Stromal cell of bone marrow (primary cell): Measurements from ENCODE around the gene TUBGCP5.
"Not testable (repeated sequence)": the region's sequence is repeated elsewhere in the genome, so short reads cannot be mapped to it uniquely, and the experiment has no call there.

Experiments used
- DNase-seq: peaks from one replicate; pipeline ENCODE4 v3.0.0-alpha.2; 2012; ENCODE audit warnings: low read depth

TUBGCP5 gene

DNA sequence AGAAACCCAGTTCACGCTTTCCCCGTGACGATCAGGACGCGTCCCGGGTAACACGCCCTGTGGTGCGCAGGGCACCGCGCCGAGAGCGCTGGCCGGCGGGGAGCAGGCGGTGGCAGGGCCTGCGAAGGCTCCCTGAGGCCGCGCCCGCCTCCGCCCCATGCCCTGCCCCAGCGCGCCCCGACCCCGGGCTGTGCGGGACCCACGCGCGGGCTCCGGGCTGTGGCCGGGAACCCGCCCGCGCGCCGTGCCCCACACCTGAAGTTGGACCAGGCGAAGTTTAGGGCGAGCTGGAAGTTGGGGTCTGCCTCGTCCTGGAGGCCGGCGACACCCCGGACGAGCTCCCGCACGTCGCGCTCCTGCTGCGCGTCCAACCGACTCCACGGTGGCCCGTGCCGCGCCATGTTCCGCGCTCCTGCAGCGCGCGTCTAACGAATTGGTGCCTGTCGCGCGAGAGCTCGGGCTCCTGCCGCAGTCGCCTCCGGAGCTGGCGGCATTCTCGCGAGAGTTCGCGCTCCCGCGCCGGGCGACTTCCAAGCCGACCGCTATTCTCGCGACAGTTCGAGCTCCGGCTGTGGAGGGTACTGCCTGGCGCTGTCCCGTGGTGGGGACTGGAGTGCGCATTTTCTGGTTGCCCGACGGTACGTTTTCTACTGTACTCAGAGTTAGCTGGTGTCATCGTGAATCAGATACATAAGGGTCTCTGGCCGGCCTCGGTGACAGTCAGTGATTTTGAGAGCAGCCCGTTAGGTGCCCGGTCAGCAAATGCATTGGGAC, at the start of gene TUBGCP5:
Gene TUBGCP5 (minus strand): TSS at position 427 of the 774 bp plus-strand sequence. CDS start 26 bp downstream, at position 401.
- peak; percentile 96 for DNase-seq

DNA sequence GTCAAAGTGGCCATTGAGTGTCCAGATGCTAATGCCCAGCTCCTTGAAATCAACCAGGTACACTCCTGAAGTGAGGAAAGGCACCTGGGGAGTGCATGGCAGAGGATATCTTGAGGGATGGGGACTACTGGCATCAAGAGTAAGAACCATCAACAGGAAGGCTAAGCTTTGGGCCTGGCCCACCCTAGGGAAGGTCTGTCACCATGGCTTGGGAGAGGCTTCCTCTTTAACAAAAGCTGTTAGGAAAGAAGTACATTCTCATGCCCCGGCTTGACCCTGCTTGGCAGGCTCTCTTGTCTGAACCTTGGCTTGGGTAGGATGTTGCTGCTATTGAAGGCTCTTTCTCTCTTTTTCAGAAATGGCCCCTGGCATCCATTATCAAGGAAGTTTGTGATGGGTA, 43.7 kb upstream of the TUBGCP5 start:
- no peak for DNase-seq

DNA sequence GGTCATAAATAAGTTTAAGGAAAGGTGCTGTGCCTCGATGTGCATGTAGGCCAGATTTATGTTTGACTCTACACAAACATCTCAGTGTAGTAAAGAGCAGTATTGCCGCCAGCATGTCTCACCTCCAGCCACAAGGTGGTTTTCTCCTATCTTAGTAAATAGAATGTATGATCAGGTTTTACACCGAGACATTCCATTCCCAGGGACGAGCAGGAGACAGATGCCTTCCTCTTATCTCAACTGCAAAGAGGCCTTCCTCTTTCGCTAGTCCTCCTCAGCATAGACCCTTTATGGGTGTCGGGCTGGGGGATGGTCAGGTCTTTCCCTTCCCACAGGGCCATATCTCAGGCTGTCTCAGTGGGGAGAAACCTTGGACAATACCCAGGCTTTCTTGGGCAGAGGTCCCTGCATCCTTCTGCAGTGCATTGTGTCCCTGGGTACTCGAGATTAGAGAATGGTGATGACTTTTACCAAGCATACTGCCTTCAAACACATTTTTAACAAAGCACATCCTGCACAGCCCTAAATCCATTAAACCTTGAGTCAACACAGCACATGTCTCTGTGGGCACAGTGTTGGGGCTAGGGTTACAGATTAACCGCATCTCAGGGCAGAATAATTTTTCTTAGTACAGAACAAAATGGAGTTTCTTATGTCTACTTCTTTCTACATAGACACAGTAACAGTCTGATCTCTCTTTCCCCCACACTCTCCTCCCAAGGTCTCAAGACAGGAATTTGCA, 42.8 kb upstream of the TUBGCP5 start:
- not testable (repeated sequence) for DNase-seq

DNA sequence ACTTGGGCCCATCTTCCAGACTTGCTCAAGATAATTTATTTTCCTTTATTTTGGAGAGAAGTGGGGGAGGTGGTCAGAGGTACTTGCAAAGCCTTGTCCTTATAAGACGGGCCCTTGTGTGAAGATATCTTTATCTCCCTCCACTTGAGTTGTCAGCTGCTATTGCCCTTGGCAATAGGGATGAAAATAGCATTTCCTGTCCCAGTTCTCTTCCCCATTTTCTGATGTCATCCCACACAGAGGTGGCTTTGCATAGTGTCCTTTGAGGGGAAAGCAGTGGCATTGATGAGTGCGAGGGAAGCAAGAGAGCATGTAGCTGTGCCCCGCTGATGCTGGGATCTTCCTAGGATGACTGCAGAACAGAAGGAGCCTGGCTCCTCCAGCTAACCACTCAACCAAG, 41.9 kb upstream of the TUBGCP5 start:
- no peak for DNase-seq

DNA sequence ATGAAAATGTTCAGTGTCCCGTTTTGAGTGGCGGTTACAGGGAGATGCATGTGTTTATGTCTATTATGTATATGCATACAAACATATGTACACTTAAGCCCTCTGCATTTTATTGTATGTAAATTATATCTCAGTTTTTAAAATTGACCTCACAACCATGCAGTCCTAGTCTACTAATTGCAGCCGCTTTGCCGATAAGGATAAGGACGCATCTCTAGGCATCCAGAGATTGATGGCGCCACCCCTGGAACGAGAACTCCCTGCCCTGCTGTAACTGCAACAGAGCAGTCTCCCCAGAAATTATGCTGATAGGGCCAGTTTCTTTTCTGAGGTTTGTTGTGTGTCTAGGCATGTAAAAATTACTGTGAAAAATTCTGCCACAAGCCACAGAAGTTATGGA, 40.4 kb upstream of the TUBGCP5 start:
- no peak for DNase-seq

DNA sequence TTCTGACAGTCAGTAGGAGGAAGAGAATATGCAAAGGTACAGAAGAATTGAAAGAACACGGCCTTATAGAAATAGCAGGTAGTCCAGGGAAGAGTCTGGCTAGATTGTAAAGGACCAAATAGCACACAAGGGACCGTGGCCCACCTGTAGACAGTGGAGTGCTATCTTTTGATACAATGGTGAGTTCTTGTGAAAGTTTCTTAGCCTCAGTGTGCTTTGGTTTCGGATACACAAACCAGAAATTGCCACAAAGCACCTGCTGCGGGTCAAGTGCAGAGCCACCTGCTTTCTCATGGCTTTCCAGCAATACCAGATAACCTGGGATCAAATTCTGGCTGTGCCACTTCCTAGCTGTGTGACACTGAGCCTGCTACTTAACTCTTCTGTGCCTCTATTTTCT, 36.6 kb upstream of the TUBGCP5 start:
- no peak for DNase-seq

DNA sequence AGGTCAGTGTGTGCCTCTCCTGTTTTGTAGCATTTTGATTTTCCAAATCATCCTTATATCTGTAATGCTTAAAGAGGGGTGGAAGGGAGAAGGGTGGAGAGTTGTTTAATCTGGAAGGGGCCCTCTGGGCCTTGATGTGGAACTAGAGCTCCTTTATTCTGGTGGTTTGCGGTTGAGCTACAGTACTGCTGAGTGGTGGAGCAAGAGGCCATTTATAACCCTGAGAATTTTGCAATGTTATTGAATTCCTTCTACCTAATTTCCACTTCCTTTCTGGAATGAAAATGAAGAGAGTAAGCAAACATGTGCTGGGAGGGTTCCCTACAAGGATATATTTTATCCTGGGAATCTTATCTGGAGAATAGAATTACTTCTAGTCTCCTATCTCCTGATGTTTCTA, 35.3 kb upstream of the TUBGCP5 start:
- DNase-seq: peak; percentile 24

DNA sequence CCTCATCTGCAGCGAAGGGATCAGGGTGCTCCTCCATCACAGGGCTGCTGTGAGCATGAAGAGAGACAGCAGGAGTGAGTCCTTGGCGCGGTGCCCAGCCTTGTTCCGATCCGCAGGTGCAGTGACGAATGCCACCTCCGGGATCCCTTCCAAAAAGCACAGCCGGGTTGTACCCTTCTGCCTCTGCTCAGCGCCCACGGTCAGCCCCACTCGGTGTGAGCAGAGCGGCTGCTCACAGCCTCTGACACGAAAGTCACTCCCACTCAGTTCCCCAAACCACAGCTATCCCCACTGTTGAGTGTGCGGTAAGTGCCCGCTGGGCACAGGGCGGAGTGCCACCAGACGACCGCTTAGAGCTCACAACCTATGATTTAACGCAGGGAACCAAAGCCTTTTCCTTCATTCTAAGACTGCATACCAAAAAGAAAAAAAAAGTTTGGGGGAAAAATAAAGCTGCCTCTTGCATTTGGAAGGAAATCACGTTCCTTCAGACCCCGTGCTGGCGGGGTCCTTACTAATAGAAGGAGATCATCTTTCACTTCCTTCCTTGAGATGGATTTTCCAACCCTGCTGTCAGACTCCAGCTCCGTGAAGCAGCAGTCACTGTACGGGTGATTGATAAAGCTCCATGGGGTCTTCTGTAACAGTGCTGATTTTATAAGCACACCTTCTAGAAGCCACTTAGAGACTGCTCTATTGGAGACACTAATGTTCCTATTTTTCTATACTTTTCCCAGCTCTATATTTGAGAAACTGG, 34.7 kb upstream of the TUBGCP5 start:
- no peak for DNase-seq

DNA sequence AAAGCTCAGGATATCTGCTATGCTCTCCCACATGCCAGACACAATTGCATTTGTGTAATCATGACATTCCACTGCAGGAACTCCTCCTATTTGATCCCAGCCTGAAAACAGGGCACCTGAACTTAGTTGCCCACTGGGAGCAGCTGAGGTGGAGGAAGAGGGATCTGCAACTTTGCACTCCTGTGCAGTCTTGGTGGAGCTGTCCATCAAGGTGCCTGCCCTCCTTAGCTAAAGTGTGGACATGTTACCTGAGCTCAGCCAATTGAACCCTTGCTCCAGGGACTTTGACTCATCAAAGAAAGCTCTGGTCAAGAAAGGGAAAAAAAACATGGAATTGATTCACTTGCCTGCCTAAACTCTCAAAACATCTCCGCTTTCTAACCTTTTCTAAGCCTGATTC, 33.3 kb upstream of the TUBGCP5 start:
- no peak for DNase-seq

DNA sequence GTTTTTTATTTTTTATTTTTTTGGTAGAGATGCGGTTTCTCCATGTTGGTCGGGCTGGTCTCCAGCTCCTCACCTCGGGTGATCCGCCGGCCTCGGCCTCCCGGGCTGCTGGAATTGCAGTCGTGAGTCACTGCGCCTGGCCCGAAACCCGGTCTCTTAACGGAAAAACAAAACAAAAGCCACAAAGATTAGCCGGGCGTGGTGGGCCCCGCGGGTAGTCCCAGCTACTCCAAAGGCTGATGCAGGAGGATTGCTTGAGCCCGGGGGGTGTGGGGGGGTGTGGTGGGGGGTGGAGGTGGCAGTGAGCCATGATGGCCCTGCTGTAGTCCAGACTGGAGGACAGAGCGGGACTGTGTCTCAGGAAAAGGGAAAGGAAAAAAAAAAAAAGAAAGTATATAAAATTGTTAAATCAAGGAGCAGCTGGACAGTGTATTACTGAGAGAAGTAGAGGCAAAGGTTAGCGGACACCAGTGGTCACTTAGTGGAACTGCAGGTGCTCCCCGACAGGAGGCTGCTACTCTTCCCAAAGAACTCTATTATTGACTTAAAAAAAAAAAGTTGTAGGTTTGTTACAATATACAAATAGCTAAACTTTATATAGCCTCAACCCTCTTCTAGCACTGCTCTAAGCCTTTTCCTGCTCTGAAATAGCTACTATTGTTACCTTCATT, 30.3 kb upstream of the TUBGCP5 start:
- no peak for DNase-seq

DNA sequence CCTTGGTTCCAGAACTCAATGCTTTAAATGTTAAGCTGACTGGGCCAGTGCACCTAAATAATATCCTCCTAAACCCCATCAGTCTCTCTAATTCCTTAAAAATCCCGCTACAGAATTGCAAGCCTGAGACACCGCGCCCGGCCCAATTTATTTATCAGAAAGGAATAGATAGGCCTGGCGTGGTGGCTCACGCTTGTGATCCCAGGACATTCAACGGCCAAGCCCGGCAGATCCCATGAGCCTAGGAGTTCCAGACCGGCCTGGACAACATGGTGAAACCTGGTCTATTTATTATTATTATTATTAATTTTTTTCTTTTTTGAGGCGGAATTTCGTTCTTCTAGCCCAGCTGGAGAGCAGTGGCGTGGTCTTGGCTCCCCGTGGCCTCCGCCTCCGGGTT, 28.0 kb upstream of the TUBGCP5 start:
- DNase-seq: no peak

DNA sequence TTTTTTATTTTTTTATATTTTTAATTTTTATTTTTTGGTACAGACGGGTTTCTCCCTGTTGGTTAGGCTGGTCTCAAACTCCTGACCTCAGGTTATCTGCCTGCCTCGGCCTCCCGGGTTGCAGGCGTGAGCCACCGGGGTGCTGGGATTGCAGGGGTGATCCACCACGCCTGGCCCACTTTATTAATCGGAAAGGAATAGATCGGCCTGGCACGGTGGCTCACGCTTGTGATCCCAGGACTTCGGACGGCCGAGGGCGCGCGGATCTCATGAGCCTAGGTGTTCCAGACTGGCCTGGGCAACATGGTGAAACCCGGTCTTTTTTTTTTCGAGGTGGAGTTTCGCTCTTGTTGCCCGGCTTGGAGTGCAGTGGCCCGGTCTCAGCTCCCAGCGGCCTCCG, 26.5 kb upstream of the TUBGCP5 start:
- no peak for DNase-seq

DNA sequence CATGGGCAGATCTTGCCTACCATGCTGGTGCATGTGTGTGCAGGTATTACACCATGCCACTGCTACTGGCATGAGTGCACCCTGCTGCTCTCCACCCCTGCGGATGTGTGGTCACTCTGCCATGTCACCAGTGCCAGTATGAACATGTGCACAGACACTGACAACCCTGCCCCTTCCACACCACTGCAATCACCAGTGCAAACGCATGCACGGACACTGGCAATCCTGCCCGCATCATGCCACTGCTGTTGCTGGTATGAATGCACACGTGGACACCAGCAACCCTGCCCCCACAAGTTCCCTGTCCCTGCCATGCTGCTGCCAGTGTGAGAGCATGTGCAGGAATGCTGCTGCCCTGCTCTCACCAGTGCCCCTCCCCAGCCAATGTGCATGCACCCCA, 24.8 kb upstream of the TUBGCP5 start:
- DNase-seq: no peak

DNA sequence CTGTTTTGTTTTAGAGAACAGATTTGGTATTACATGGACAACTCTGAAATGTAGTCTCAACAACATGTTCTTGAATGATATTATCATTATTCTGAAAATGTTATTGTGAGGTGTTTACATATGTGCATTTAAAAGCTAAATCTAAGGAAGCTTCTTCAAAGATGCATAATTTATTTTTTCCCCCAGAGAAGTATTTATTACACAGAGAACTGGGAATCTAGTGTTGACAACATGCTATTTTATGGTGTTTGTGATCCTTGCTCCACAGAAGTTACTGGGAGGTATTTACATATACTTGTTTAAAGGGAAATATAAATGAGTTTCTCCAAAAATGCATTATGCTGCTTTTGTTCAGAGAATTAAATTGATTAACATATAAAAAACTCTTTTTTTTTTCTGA, 18.3 kb upstream of the TUBGCP5 start:
- no peak for DNase-seq

DNA sequence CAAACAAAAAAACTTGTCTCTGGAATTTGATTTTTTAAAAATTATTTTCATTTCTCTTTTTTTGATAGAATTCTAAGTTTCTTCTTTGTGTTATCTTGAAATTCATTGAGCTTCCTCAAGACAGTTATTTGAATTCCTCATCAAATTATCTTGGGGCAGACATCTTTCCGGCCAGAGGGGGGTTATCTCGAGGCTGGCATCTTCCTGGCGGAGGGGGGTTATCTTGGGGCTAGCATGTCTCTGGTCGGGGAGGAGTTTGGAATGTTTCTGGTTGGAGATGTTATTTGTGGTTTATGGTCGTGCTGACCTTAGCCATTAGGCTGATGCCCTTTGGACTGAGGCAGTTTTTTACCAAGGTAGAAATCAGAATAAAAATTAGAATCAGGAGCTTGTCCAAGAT, 15.9 kb upstream of the TUBGCP5 start:
- DNase-seq: no peak

DNA sequence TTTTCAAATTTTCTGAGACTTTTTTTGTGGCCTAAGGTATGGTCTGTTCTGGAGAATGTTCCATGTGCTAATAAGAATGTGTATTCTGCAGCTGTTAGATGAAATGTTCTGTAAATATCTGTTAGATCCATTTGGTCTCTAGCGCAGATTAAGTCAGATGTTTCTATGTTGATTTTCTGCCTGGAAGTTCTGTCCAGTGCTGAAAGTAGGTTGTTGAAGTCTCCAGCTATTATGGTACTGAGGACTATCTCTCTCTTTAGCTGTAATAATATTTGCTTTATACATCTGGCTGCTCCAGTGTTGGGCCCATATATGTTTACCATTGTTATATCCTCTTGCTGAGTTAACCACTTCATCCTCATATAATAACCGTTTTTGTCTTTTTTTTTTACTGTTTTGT, 13.2 kb upstream of the TUBGCP5 start:
- DNase-seq: no peak

DNA sequence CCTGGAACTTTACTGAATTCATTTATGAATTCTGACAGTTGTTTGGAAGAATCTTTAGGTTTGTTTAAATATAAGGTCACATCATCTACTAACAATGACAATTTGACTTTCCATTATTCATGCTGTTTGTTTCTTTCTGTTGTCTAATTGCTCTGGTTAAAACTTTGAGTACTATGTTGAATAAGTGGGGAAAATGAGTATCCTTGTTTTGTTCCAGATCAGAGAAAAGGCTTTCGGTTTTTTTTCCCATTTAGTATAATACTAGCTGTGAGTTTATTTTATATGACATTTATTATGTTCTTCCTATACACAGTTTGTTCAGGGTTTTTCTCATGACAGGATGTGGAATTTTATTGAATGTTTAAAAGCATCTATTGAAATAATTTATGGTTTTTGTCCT, 11.3 kb upstream of the TUBGCP5 start:
- DNase-seq: no peak

DNA sequence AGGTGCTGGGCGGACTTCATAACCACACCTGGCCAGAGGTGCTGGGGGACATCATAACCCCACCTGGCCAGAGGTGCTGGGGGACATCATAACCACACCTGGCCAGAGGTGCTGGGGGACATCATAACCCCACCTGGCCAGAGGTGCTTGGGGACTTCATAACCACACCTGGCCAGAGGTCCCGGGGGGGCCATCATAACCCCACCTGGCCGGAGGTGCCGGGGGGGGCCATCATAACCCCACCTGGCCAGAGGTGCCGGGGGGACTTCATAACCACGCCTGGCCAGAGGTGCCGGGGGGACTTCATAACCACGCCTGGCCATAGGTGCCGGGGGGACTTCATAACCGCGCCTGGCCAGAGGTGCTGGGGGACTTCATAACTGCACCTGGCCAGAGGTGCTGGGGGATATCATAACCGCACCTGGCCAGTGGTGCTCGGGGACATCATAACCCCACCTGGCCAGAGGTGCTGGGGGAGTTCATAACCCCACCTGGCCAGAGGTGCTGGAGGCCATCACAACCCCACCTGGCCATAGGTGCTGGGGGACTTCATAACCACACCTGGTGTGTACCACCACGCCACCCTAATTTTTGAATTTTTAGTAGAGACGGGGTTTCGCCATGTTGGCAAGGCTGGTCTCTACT, 10.7 kb upstream of the TUBGCP5 start:
- no peak for DNase-seq

DNA sequence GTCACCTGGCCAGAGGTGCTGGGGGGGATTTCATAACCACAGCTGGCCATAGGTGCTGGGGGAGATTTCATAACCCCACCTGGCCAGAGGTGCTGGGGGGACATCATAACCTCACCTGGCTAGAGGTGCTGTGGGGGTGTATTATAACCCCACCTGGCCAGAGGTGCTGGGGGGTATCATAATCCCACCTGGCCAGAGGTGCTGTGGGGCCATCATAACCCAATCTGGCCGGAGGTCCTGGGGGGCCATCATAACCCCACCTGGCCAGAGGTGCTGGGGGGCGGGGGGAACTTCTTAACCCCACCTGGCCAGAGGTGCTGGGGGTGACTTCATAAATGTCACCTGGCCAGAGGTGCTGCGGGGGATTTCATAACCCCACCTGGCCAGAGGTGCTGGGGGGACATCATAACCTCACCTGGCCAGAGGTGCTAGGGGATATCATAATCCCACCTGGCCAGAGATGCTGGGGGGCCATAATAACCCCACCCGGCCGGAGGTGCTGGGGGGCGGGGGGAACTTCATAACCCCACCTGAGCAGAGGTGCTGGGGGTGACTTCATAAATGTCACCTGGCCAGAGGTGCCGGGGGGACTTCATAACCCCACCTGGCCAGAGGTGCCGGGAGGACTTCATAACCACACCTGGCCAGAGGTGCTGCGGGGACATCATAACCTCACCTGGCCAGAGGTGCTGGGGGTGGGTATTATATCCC, 9.4 kb upstream of the TUBGCP5 start:
- not testable (repeated sequence) for DNase-seq

DNA sequence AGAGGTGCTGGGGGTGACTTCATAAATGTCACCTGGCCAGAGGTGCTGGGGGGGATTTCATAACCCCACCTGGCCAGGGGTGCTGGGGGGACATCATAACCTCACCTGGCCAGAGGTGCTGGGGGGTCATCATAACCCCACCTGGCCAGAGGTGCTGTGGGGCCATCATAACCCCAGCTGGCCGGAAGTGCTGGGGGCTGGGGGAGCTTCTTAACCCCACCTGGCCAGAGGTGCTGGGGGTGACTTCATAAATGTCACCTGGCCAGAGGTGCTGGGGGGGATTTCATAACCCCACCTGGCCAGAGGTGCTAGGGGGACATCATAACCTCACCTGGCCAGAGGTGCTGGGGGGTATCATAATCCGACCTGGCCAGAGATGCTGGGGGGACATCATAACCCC, 4.6 kb upstream of the TUBGCP5 start:
- not testable (repeated sequence) for DNase-seq

DNA sequence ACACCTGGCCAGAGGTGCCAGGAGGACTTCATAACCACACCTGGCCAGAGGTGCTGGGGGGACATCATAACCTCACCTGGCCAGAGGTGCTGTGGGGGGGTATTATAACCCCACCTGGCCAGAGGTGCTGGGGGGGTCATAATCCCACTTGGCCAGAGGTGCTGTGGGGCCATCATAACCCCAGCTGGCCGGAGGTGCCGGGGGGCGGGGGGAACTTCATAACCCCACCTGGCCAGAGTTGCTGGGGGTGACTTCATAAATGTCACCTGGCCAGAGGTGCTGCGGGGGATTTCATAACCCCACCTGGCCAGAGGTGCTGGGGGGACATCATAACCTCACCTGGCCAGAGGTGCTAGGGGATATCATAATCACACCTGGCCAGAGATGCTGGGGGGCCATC, 4.2 kb upstream of the TUBGCP5 start:
- DNase-seq: not testable (repeated sequence)
